Measurements from ENCODE around the gene HNRNPL.
"Not testable (repeated sequence)": the region's sequence is repeated elsewhere in the genome, so short reads cannot be mapped to it uniquely, and the experiment has no call there.

Gene HNRNPL

GRCh38 chr19:38801359-38802095 lies 48.3 kb downstream of the HNRNPL start:
- H3K4me3 ChIP-seq (ENCODE audit: low read depth, low read length), result no peak overlapping the region
- DNase-seq (ENCODE audit: low read depth), result no peak
- TF ChIP-seq CTCF (IDR thresholded peaks at IDR 0.05; ENCODE audit: low read depth, low read length, missing control alignments), result no peak

GRCh38 chr19:38800577-38801347 lies 49.0 kb downstream of the HNRNPL start:
- no peak for TF ChIP-seq CTCF (IDR thresholded peaks at IDR 0.05; ENCODE audit: low read depth, low read length, missing control alignments)

GRCh38 chr19:38799104-38799503 lies 50.7 kb downstream of the HNRNPL start:
- no peak overlapping the region for H3K4me3 ChIP-seq (ENCODE audit: low read depth, low read length)
- DNase-seq (ENCODE audit: low read depth), result no peak
- no peak for TF ChIP-seq CTCF (IDR thresholded peaks at IDR 0.05; ENCODE audit: low read depth, low read length, missing control alignments)

More at GRCh38 chr19:38800577-38801347, 49.0 kb downstream of the HNRNPL start:
- H3K4me3 ChIP-seq (ENCODE audit: low read depth, low read length), result no peak overlapping the region
- no peak for DNase-seq (ENCODE audit: low read depth)

GRCh38 chr19:38797781-38798180 lies 52.0 kb downstream of the HNRNPL start:
- not testable (repeated sequence) for DNase-seq (ENCODE audit: low read depth); H3K4me3 ChIP-seq (ENCODE audit: low read depth, low read length)

GRCh38 chr19:38796154-38796553 lies 53.6 kb downstream of the HNRNPL start:
- TF ChIP-seq CTCF (IDR thresholded peaks at IDR 0.05; ENCODE audit: low read depth, low read length, missing control alignments), result no peak
- H3K4me3 ChIP-seq (ENCODE audit: low read depth, low read length), result no peak overlapping the region
- no peak for DNase-seq (ENCODE audit: low read depth)

- no peak overlapping the region for H3K4me3 ChIP-seq (ENCODE audit: low read depth, low read length)
- no peak for DNase-seq (ENCODE audit: low read depth)
- TF ChIP-seq CTCF (IDR thresholded peaks at IDR 0.05; ENCODE audit: low read depth, low read length, missing control alignments), result no peak
These were observed 54.2 kb downstream of the HNRNPL start for GRCh38 chr19:38795549-38795948.

- no peak overlapping the region for H3K4me3 ChIP-seq (ENCODE audit: low read depth, low read length)
- no peak for DNase-seq (ENCODE audit: low read depth)
- no peak for TF ChIP-seq CTCF (IDR thresholded peaks at IDR 0.05; ENCODE audit: low read depth, low read length, missing control alignments)
These were observed 56.1 kb downstream of the HNRNPL start for GRCh38 chr19:38793671-38794070.

Data from GM12864 (cell line).